ENCODE measurements around the gene GSTK1.

DNA sequence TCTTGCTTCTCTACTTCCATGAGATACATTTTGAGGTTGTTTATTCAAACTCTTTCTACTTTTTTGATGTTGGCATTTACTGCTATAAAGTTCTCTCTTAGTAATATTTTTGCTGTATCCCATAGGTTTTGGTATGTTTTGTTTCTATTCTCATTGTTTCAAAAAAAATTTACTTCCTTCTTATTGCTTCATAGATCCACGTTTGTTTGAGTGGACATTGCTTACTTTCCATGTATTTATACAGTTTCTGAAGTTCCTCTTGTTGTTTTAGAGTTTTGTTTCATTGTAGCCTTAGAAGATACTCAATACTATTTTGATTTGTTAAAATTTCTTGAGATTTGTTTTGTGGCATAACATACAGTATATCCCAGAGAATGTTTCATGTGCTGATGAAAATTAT, 27.7 kb upstream of the GSTK1 start:
- TF ChIP-seq, protein P1, sequence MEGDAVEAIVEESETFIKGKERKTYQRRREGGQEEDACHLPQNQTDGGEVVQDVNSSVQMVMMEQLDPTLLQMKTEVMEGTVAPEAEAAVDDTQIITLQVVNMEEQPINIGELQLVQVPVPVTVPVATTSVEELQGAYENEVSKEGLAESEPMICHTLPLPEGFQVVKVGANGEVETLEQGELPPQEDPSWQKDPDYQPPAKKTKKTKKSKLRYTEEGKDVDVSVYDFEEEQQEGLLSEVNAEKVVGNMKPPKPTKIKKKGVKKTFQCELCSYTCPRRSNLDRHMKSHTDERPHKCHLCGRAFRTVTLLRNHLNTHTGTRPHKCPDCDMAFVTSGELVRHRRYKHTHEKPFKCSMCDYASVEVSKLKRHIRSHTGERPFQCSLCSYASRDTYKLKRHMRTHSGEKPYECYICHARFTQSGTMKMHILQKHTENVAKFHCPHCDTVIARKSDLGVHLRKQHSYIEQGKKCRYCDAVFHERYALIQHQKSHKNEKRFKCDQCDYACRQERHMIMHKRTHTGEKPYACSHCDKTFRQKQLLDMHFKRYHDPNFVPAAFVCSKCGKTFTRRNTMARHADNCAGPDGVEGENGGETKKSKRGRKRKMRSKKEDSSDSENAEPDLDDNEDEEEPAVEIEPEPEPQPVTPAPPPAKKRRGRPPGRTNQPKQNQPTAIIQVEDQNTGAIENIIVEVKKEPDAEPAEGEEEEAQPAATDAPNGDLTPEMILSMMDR (IDR thresholded peaks at IDR 0.05 in 2 of 3, conservative IDR thresholded peaks at IDR 0.05 in 1 of 3; ENCODE audit: control insufficient read depth in 2 of 3, extremely low read depth in 1 of 3, insufficient read depth in 1 of 3, low read depth in 3 of 3, low read length in 3 of 3) = no peak
- TF ChIP-seq TARDBP (IDR thresholded peaks at IDR 0.05; ENCODE audit: borderline replicate concordance) (no peak), CBX5 (IDR thresholded peaks at IDR 0.05; ENCODE audit: low read depth) (no peak), TAF1 (IDR thresholded peaks at IDR 0.05; ENCODE audit: borderline replicate concordance, low read depth, low read length) (no peak), NFIC (IDR thresholded peaks at IDR 0.05; ENCODE audit: low read depth, low read length) (no peak), HDAC2 (IDR thresholded peaks at IDR 0.05) (no peak)
- TF ChIP-seq, protein P2, sequence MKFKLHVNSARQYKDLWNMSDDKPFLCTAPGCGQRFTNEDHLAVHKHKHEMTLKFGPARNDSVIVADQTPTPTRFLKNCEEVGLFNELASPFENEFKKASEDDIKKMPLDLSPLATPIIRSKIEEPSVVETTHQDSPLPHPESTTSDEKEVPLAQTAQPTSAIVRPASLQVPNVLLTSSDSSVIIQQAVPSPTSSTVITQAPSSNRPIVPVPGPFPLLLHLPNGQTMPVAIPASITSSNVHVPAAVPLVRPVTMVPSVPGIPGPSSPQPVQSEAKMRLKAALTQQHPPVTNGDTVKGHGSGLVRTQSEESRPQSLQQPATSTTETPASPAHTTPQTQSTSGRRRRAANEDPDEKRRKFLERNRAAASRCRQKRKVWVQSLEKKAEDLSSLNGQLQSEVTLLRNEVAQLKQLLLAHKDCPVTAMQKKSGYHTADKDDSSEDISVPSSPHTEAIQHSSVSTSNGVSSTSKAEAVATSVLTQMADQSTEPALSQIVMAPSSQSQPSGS (IDR thresholded peaks at IDR 0.05; ENCODE audit: low read length) = no peak
